IMR-90 (cell line): Measurements from ENCODE around the gene S100A12. TPM values are rescaled to one million over a fixed set of nuclear protein-coding genes. Genes with fewer than 3 reads are reported as not detected.

Experiments used
- ATAC-seq: fragments of 200-7000 bp; cut with Tn5 transposase; 2 replicates; pipeline ENCODE4 v1.9.1; 2020; ENCODE audit warnings: low read depth, mild to moderate bottlenecking, moderate library complexity
- BruUV-seq: library from RNA; stranded (reverse); fragments of 400-500 nt; replicated peaks from 2 replicates; lab custom pipeline; 2021; lab: Mats Ljungman, UMichigan
- CTCF ChIA-PET: fragments of 300-600 bp; formaldehyde crosslinking; extraction: SDS; loops from one replicate; lab custom pipeline; 2021; ENCODE audit warnings: antibody characterized with exemption; lab: Yijun Ruan, JAX
- POLR2A ChIA-PET: fragments of 300-600 bp; sonication (Branson Sonifier 250); formaldehyde crosslinking; loops from one replicate; lab custom pipeline; 2022; ENCODE audit warnings: antibody characterized with exemption; ENCODE audit not compliant: unreplicated experiment; lab: Charles Lee
- DNase-seq: peaks from one replicate; pipeline ENCODE4 v3.0.0; 2013
- H2AFZ ChIP-seq: replicated peaks from 2 replicates; pipeline ENCODE3; 2013; ENCODE audit warnings: low read length, mild to moderate bottlenecking; ENCODE audit not compliant: poor library complexity
- H2AK5ac ChIP-seq: 2 replicates; pipeline ENCODE4 v1.6.1; 2013; ENCODE audit warnings: low read depth, low read length, inconsistent platforms
- H2AK9ac ChIP-seq: replicated peaks from 2 replicates; pipeline ENCODE3; 2013; ENCODE audit warnings: mild to moderate bottlenecking, low read depth, low read length, moderate library complexity; ENCODE audit not compliant: poor library complexity
- H2BK120ac ChIP-seq: 2 replicates; pipeline ENCODE4 v1.6.1; 2013; ENCODE audit warnings: low read depth, low read length, inconsistent platforms
- H2BK15ac ChIP-seq: 3 replicates; pipeline ENCODE4 v1.6.1; 2013; ENCODE audit warnings: low read depth, low read length, inconsistent platforms
- H2BK20ac ChIP-seq: 2 replicates; pipeline ENCODE4 v1.6.1; 2013; ENCODE audit warnings: low read depth, mild to moderate bottlenecking, inconsistent platforms, low read length, moderate library complexity
- H2BK5ac ChIP-seq: 2 replicates; pipeline ENCODE4 v1.6.1; 2013; ENCODE audit warnings: mild to moderate bottlenecking, low read depth, low read length, inconsistent platforms; ENCODE audit not compliant: poor library complexity, severe bottlenecking
- H3K14ac ChIP-seq: replicated peaks from 2 replicates; pipeline ENCODE4 v1.6.1; 2013; ENCODE audit warnings: low read depth, low read length, inconsistent platforms
- H3K18ac ChIP-seq: 2 replicates; pipeline ENCODE4 v1.6.1; 2013; ENCODE audit warnings: low read depth, low read length, control low read depth
- H3K23ac ChIP-seq: 2 replicates; pipeline ENCODE4 v1.6.1; 2013; ENCODE audit warnings: low read depth, low read length, inconsistent platforms
- H3K27ac ChIP-seq: 2 replicates; pipeline ENCODE4 v1.5.1; 2013; ENCODE audit warnings: mild to moderate bottlenecking, control low read depth, low read length; ENCODE audit not compliant: insufficient read depth
- H3K27me3 ChIP-seq: 2 replicates; pipeline ENCODE4 v1.6.1; 2013; ENCODE audit warnings: low read length; ENCODE audit not compliant: control insufficient read depth, insufficient read depth
- H3K36me3 ChIP-seq: 2 replicates; pipeline ENCODE4 v1.6.1; 2013; ENCODE audit warnings: low read length, mixed read lengths; ENCODE audit not compliant: control insufficient read depth, insufficient read depth
- H3K4ac ChIP-seq: 2 replicates; pipeline ENCODE4 v1.6.1; 2013; ENCODE audit warnings: low read depth, low read length, inconsistent platforms
- H3K4me1 ChIP-seq: 2 replicates; pipeline ENCODE4 v1.6.1; 2013; ENCODE audit warnings: low read length, mixed read lengths; ENCODE audit not compliant: control insufficient read depth, insufficient read depth
- H3K4me2 ChIP-seq: 2 replicates; pipeline ENCODE4 v1.6.1; 2013; ENCODE audit warnings: low read depth, mild to moderate bottlenecking, control low read depth, low read length, moderate library complexity
- H3K4me3 ChIP-seq: 2 replicates; pipeline ENCODE4 v1.5.1; 2013; ENCODE audit warnings: low read depth, mild to moderate bottlenecking, control low read depth, low read length, moderate library complexity; ENCODE audit not compliant: insufficient read depth
- H3K56ac ChIP-seq: 2 replicates; pipeline ENCODE4 v1.6.1; 2013; ENCODE audit warnings: low read length, inconsistent platforms; ENCODE audit not compliant: insufficient read depth; ENCODE audit errors: extremely low read depth
- H3K79me1 ChIP-seq, 2 experiments: 2 replicates each; pipeline ENCODE4 v1.6.1; 2013; ENCODE audit warnings: low read length in 2 of 2, inconsistent platforms in 1 of 2, low read depth in 1 of 2
- H3K9ac ChIP-seq: 2 replicates; pipeline ENCODE4 v1.6.1; 2013; ENCODE audit warnings: low read depth, low read length, control low read depth
- H3K9me1 ChIP-seq: 2 replicates; pipeline ENCODE4 v1.6.1; 2013; ENCODE audit warnings: low read length, inconsistent platforms; ENCODE audit not compliant: insufficient read depth
- H3K9me3 ChIP-seq: 2 replicates; pipeline ENCODE4 v1.6.1; 2013; ENCODE audit warnings: low read length; ENCODE audit not compliant: control insufficient read depth, insufficient read depth
- H4K20me1 ChIP-seq: 2 replicates; pipeline ENCODE4 v1.6.1; 2013; ENCODE audit warnings: low read length, inconsistent platforms; ENCODE audit not compliant: insufficient read depth
- H4K5ac ChIP-seq: 2 replicates; pipeline ENCODE4 v1.6.1; 2013; ENCODE audit warnings: mild to moderate bottlenecking, low read depth, low read length, control low read depth
- H4K8ac ChIP-seq, 2 experiments: 2 replicates each; pipeline ENCODE4 v1.6.1; 2013; ENCODE audit warnings: low read depth in 2 of 2, low read length in 2 of 2, control low read depth in 1 of 2, inconsistent platforms in 1 of 2
- H4K91ac ChIP-seq: 2 replicates; pipeline ENCODE4 v1.6.1; 2013; ENCODE audit warnings: low read depth, low read length, inconsistent platforms; ENCODE audit not compliant: insufficient read depth
- BHLHE40 ChIP-seq: fragments of 150-350 bp; IDR thresholded peaks from 2 replicates; pipeline ENCODE4 v1.6.1; 2016; ENCODE audit warnings: mild to moderate bottlenecking, low read depth, low read length
- CHD1 ChIP-seq: IDR thresholded peaks from 2 replicates; pipeline ENCODE4 v1.6.1; 2012; ENCODE audit warnings: low read depth, low read length, improper control_type of control experiment
- CTCF ChIP-seq: conservative IDR thresholded peaks from 2 replicates; pipeline ENCODE4 v1.5.1; 2012; ENCODE audit warnings: mild to moderate bottlenecking, low read depth, low read length, improper control_type of control experiment
- ELK1 ChIP-seq: fragments of 150-350 bp; IDR thresholded peaks from 2 replicates; pipeline ENCODE4 v1.6.1; 2016; ENCODE audit warnings: low read depth, mild to moderate bottlenecking, low read length, moderate library complexity, borderline replicate concordance
- FOS ChIP-seq: fragments of 150-350 bp; IDR thresholded peaks from 2 replicates; pipeline ENCODE4 v1.6.1; 2016; ENCODE audit warnings: low read depth, low read length
- MAFK ChIP-seq: IDR thresholded peaks from 2 replicates; pipeline ENCODE4 v1.6.1; 2012; ENCODE audit warnings: low read depth, low read length, improper control_type of control experiment
- MAZ ChIP-seq: IDR thresholded peaks from 2 replicates; pipeline ENCODE4 v1.6.1; 2012; ENCODE audit warnings: low read depth, mild to moderate bottlenecking, low read length, improper control_type of control experiment, moderate library complexity, borderline replicate concordance
- MXI1 ChIP-seq: IDR thresholded peaks from 2 replicates; pipeline ENCODE4 v1.6.1; 2012; ENCODE audit warnings: low read depth, mild to moderate bottlenecking, low read length, moderate library complexity, borderline replicate concordance
- NFE2L2 ChIP-seq: fragments of 150-350 bp; IDR thresholded peaks from 2 replicates; pipeline ENCODE4 v1.6.1; 2016; ENCODE audit warnings: low read depth, mild to moderate bottlenecking, low read length
- RAD21 ChIP-seq: IDR thresholded peaks from 2 replicates; pipeline ENCODE4 v1.6.1; 2012; ENCODE audit warnings: low read length, improper control_type of control experiment
- RFX5 ChIP-seq: IDR thresholded peaks from 2 replicates; pipeline ENCODE4 v1.8.0; 2012; ENCODE audit warnings: low read depth, mild to moderate bottlenecking, low read length, moderate library complexity
- SMC3 ChIP-seq: fragments of 150-350 bp; IDR thresholded peaks from 2 replicates; pipeline ENCODE4 v1.6.1; 2016; ENCODE audit warnings: low read depth, mild to moderate bottlenecking, antibody characterized with exemption, low read length, moderate library complexity
- USF2 ChIP-seq: fragments of 150-350 bp; IDR thresholded peaks from 2 replicates; pipeline ENCODE4 v1.6.1; 2017; ENCODE audit warnings: mild to moderate bottlenecking, antibody characterized with exemption, low read length, low read depth
- WGBS, 2 experiments: methylation state at CpG; one replicate each; pipeline versions ENCODE4 v1.1.5 to v1.1.7; 2013; ENCODE audit warnings: missing lambda C conversion rate in 2 of 2; ENCODE audit not compliant: insufficient read length in 1 of 2; ENCODE audit errors: extremely low coverage in 2 of 2; 5-methylcytosine and 5-hydroxymethylcytosine counted together
- dilution Hi-C: fragments of 300-500 bp; cut with HindIII; formaldehyde crosslinking; loops from one replicate; pipeline ENCODE4 v1.14.3; 2018; ENCODE audit warnings: low sequenced_read_pairs; ENCODE audit not compliant: unreplicated experiment
- in situ Hi-C: fragments of 300-500 bp; cut with MboI; formaldehyde crosslinking; loops from 3 replicates; pipeline ENCODE4 v1.14.3; 2019; ENCODE audit warnings: low sequenced_read_pairs, inconsistent platforms, mixed read lengths
- intact Hi-C: fragments of 100-400 bp; cut with micrococcal nuclease; formaldehyde crosslinking; loops from 2 replicates; pipeline ENCODE4 v1.10.0; 2022
- polyA plus RNA-seq, 3 experiments: library from polyadenylated mRNA; depleted of rRNA; stranded (reverse); fragments of >200 nt; gene quantifications; 2 replicates each; pipeline ENCODE4 v1.2.3, GENCODE V29; 2012; ENCODE audit warnings: low replicate concordance in 1 of 3
- total RNA-seq: library from RNA; depleted of rRNA; stranded (reverse); fragments of >200 nt; gene quantifications from 2 replicates; pipeline ENCODE4 v1.2.3, GENCODE V29; 2012

Gene S100A12
- total and polyA plus RNA-seq, 2 of the 4 experiments (the other 2 are of a cell fraction) = not detected

- Histone ChIP-seq H3K27me3 (peaks cover 7% of the 10 kb centered on the region; the same call in 1 of the 2 replicates), H3K27ac (no peak overlapping the region), H3K9ac (no peak overlapping the region), H3K14ac (no peak overlapping the region), H3K4me3 (no peak overlapping the region), H2BK20ac (no peak overlapping the region), H3K4me2 (no peak overlapping the region), H3K56ac (no peak overlapping the region), H2AK5ac (no peak overlapping the region), H3K9me1 (no peaks in the 10 kb centered on the region), H3K36me3 (no peaks in the 10 kb centered on the region), H4K5ac (no peak overlapping the region), H3K79me1 (no peaks in the 10 kb centered on the region), H2AK9ac (no peak overlapping the region), H3K4ac (no peak overlapping the region), H2BK120ac (no peak overlapping the region), H4K8ac (no peak overlapping the region), H3K9me3 (no peaks in the 10 kb centered on the region), H4K20me1 (no peaks in the 10 kb centered on the region), H3K18ac (no peak overlapping the region), H2BK5ac (no peak overlapping the region), H4K91ac (no peak overlapping the region), H3K4me1 (no peaks in the 10 kb centered on the region), H3K23ac (no peak overlapping the region), H2BK15ac (no peak overlapping the region), H2AFZ (no peak overlapping the region)
- dilution Hi-C loops = no loop called here
- ATAC-seq = no peak
- no peak for TF ChIP-seq RAD21
- TF ChIP-seq CHD1 = no peak
- no peak for TF ChIP-seq ELK1
- no peak for TF ChIP-seq FOS
- no peak for TF ChIP-seq BHLHE40
- TF ChIP-seq RFX5 = no peak
- TF ChIP-seq MAZ = no peak
- no peak for TF ChIP-seq USF2
- TF ChIP-seq MXI1 = no peak
- TF ChIP-seq NFE2L2 = no peak
- TF ChIP-seq SMC3 = no peak
- TF ChIP-seq MAFK = no peak
- no peak for TF ChIP-seq CTCF
- CTCF ChIA-PET = interaction anchor here (1.0 kb wide), 1 partner anchor 95 kb away, joined by 5 read pairs; no protein-coding TSS in a partner anchor
- DNase-seq = no peak
- WGBS, 2 experiments = 87% methylated on average over 2 of the region's 7 CpGs; no CpG with 5 or more reads in 1 of the 2 experiments
- POLR2A ChIA-PET = no interaction called here
- in situ Hi-C loops = no loop called here
- intact Hi-C loops = loop anchor here (1.0 kb wide), 1 partner anchor 96 kb away; no protein-coding TSS in a partner anchor
- BruUV-seq = no TSS peak
Measured at GRCh38 chr1:153399401-153400055, 24.1 kb upstream of the S100A12 start.
